H7 (cell line): Measurements from ENCODE around the gene SUPT3H. TPM values are rescaled to one million over a fixed set of nuclear protein-coding genes. Genes with fewer than 3 reads are reported as not detected.

Experiments used
- DNase-seq: peaks from one replicate; pipeline ENCODE4 v3.0.0; 2012
- H3K27me3 ChIP-seq: 2 replicates; pipeline ENCODE4 v1.6.0; 2011; ENCODE audit warnings: mild to moderate bottlenecking, low read length; ENCODE audit not compliant: control insufficient read depth, insufficient read depth
- H3K36me3 ChIP-seq: replicated peaks from 2 replicates; pipeline ENCODE4 v1.5.1; 2011; ENCODE audit warnings: low read length; ENCODE audit not compliant: control insufficient read depth, insufficient read depth
- H3K4me3 ChIP-seq: 2 replicates; pipeline ENCODE4 v1.5.1; 2011; ENCODE audit warnings: low read depth, mild to moderate bottlenecking, control low read depth, low read length, moderate library complexity; ENCODE audit not compliant: insufficient read depth
- total RNA-seq: library from RNA; depleted of rRNA; stranded (reverse); fragments of >200 nt; shearing (Covaris generic); gene quantifications from 2 replicates; pipeline ENCODE4 v1.2.3, GENCODE V29; 2014

SUPT3H gene
- total RNA-seq, 1 experiment from 2014 or later = 13.3 TPM

- no peak for DNase-seq
- H3K36me3 ChIP-seq = no peaks in the 10 kb centered on the region
- H3K27me3 ChIP-seq = no peaks in the 10 kb centered on the region
- no peak overlapping the region for H3K4me3 ChIP-seq
Measured at GRCh38 chr6:45371924-45372573, 5.7 kb downstream of the SUPT3H start.

- Histone ChIP-seq H3K36me3 (no peaks in the 10 kb centered on the region), H3K27me3 (no peaks in the 10 kb centered on the region), H3K4me3 (no peak overlapping the region)
- no peak for DNase-seq
Measured at GRCh38 chr6:45369870-45370269, 7.9 kb downstream of the SUPT3H start.

DNA sequence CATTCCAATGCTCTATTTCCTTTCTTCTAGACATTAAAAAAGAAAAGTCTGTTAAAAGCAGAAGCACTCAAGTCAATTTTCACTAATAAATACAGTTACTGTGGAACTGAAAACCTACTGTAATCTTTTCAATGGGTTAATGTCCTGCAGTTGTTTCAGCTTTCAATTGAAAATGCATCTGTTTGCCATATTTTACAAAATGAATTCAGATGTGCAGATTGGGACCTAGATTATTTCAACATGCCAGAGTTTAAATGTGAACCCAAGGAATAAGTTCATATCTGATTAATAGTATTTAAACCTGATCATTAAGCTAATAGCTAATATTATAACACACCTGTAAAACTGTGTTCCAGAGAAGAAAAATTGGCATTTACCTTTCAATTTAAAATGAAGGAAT, 9.7 kb downstream of the SUPT3H start:
- Histone ChIP-seq H3K36me3 (no peaks in the 10 kb centered on the region), H3K4me3 (no peak overlapping the region), H3K27me3 (no peaks in the 10 kb centered on the region)
- no peak for DNase-seq

DNA sequence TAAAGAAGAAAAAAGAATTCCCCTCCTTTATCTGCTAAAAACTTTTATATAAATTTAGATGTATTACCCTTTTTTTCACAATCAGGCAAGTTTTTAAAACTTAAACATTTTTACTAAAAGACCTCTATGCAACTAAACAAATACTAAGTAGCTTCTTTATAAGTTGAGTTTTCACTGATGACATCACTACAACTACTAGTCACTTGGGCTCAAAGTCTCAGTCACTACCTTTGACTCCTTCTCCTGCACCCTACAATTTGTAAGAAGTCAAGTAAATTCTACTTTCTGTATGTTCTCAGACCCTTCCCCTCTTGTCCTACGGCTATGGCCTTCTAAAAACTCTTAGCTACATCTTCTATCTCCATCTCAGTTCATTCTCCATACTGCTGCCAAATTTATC, 11.2 kb downstream of the SUPT3H start:
- no peak for DNase-seq
- Histone ChIP-seq H3K4me3 (no peak overlapping the region), H3K36me3 (no peaks in the 10 kb centered on the region), H3K27me3 (no peaks in the 10 kb centered on the region)

GRCh38 chr6:45365036-45365435, 12.7 kb downstream of the SUPT3H start:
- Histone ChIP-seq H3K36me3 (no peaks in the 10 kb centered on the region), H3K27me3 (no peaks in the 10 kb centered on the region), H3K4me3 (no peak overlapping the region)
- no peak for DNase-seq

DNA sequence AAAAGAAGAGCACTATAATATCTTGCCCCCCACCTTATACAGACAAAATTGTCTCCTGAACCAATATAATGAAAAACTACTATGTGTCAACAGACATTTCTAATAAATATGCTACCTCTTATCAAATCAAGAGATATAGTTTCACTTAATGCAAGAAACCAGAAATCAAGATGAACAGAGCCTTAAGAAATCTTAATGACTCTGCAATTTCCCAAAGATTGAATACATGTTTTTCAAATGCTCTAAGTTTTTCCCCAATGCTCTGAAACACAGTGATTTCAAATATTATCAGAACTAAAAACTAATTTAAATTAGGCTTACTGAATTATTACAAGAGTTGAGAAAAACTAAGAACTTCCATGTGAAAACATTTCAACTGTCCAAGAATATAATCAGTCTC, 13.3 kb downstream of the SUPT3H start:
- no peak for DNase-seq
- Histone ChIP-seq H3K36me3 (no peaks in the 10 kb centered on the region), H3K27me3 (no peaks in the 10 kb centered on the region), H3K4me3 (no peak overlapping the region)

DNA sequence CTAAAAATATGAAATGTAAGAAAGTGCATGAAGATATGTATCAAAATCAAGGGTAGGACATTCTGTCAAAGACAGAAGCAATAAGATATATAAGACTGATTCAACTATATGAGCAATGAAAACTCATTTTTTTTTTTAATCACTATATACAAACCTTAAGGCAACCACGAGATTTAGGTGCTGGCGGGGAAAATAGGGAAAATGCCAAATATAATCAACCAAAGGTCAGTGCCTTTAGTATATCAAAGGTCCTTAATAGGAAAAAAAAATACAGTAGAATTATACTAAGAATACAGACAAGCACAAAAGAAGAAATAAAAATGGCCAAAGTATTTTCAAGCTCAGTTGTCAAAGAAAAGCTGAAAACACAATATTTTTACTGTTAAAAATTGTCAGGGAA, 24.1 kb downstream of the SUPT3H start:
- H3K4me3 ChIP-seq = no peak overlapping the region
- no peaks in the 10 kb centered on the region; the same call in 1 of the 2 replicates for H3K36me3 ChIP-seq
- no peak for DNase-seq
- no peaks in the 10 kb centered on the region for H3K27me3 ChIP-seq

DNA sequence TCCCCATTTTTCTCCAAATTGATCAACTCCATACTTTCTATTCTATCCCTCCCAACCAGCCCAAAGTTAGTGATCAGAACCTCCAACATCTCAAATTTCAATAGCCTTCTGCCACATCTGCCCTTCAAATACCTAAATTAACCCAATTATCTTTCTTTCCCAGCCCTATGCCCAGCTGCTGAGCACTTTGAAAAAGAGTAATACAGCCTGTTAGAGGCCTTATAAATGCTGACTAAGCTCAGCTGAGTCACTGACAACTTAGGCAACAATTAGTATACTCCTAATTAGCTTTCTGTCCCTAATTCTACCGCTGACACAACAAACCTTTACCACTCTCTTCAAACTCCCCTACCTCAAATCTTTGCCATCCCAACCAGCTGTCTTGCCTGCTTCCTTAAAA, 26.1 kb downstream of the SUPT3H start:
- H3K36me3 ChIP-seq = no peaks in the 10 kb centered on the region; the same call in 1 of the 2 replicates
- no peak overlapping the region for H3K4me3 ChIP-seq
- H3K27me3 ChIP-seq = no peaks in the 10 kb centered on the region
- no peak for DNase-seq

DNA sequence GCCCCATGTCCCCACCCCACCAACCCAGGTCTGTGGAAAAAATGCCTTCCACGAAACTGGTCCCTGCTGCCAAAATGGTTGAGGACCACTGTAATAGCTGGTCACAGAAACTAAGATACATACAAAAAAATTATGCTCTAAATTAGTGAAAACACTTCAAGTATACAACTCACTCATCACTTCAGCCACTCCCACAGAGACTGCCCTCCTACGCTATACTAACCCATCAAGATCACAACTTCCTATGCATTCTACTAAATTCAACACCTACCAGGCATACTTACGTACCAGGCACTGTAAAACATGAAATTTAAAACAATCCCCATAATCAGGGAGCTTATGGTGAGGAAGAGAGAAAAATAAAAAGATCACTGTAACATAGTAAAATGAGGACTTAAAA, 26.7 kb downstream of the SUPT3H start:
- no peak for DNase-seq
- Histone ChIP-seq H3K27me3 (no peaks in the 10 kb centered on the region), H3K36me3 (no peaks in the 10 kb centered on the region; the same call in 1 of the 2 replicates), H3K4me3 (no peak overlapping the region)

DNA sequence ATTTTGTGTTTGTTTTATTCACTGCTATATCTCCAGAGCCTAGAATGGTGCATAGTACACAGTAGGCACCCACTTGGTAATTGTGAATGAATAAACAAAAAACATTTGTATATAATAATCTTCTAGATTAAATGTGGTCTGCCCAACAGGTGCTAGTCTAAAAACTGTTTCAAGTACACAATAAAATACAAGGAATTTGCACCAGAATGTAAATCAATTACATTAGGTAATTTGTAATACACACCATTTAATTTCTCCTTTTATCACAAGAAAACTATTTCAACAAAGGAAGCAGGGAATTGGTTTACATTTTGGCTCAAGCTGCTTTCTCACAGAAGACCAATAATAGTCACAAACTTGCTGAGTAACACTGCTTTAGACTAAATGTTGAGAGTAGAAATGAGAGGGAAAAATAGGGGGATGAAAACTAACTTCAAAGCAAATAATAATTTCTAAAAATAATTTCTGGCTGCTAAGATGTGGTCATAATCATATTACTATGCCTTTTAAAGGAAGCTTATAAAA, 27.5 kb downstream of the SUPT3H start:
- Histone ChIP-seq H3K36me3 (no peaks in the 10 kb centered on the region; the same call in 1 of the 2 replicates), H3K4me3 (no peak overlapping the region), H3K27me3 (no peaks in the 10 kb centered on the region)
- no peak for DNase-seq

GRCh38 chr6:45344900-45345299, 32.8 kb downstream of the SUPT3H start:
- H3K4me3 ChIP-seq = no peak overlapping the region
- no peak for DNase-seq

GRCh38 chr6:45328523-45328922, 49.2 kb downstream of the SUPT3H start:
- no peaks in the 10 kb centered on the region for H3K36me3 ChIP-seq
- H3K27me3 ChIP-seq = no peaks in the 10 kb centered on the region
- no peak for DNase-seq
- H3K4me3 ChIP-seq = no peak overlapping the region

More at GRCh38 chr6:45344900-45345299, 32.8 kb downstream of the SUPT3H start:
- Histone ChIP-seq H3K36me3 (no peaks in the 10 kb centered on the region), H3K27me3 (no peaks in the 10 kb centered on the region)

- DNase-seq = no peak
- Histone ChIP-seq H3K27me3 (no peaks in the 10 kb centered on the region), H3K36me3 (no peaks in the 10 kb centered on the region), H3K4me3 (no peak within 1 kb of the TSS)
Measured at GRCh38 chr6:45327956-45328522, 49.7 kb downstream of the SUPT3H start, which contains the start of gene RUNX2. TSS of gene RUNX2 (plus strand) at chr6:45328330. CDS start at chr6:45328727, 397 bp downstream.

DNA sequence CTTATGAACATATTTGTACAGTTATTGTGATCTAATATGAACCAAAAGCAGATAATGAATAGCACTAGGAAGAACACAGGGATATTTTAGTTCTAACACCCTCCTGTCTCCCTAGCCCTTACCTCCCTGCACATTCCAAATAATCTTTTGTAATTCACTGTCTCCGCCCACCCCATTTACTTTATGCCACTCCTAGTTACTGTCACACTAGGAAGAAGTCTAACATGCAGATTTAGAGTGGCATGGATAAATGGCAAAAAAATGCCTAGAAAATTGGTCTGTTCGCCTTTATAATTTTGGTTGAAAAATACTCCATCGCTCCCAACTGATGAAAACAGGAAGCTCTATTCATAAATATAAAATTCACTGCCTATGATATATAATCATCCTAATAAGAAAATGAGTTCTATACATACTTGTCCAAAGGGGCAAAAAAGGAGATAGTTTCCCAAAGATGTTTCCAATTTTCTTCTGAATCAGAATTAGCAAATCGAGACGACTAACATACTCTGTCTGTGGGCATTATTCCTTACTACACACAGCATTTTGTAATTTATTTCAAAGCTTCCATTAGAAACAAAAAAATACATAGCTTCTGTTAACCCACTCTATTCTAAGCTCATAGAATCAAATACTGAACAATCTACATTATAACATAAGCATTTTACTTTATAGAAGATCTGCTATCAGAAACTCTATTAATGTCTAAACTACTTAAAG, 50.9 kb downstream of the SUPT3H start:
- no peak overlapping the region for H3K4me3 ChIP-seq
- no peak for DNase-seq
- no peaks in the 10 kb centered on the region for H3K27me3 ChIP-seq
- H3K36me3 ChIP-seq = no peaks in the 10 kb centered on the region
